NCI-H2196 (cell line): ENCODE data around the gene ATP1A3.
"Not testable (repeated sequence)": the region's sequence is repeated elsewhere in the genome, so short reads cannot be mapped to it uniquely, and the experiment has no call there.

ENCODE experiments used
- DNase-seq: peaks from one replicate; lab custom pipeline; 2025; ENCODE audit not compliant: unreplicated experiment; lab: John Stamatoyannopoulos, UW

Gene ATP1A3

GRCh38 chr19:41993612-41994483 is at the start of gene ATP1A3:
Gene ATP1A3, minus strand, starts transcription at chr19:41994230. Its CDS starts 154 bp downstream, at chr19:41994076.
- DNase-seq, result peak; percentile 84

GRCh38 chr19:42042455-42043170 is 48.6 kb upstream of the ATP1A3 start:
- DNase-seq, result no peak

GRCh38 chr19:42040491-42040890 is 46.5 kb upstream of the ATP1A3 start:
- not testable (repeated sequence) for DNase-seq

GRCh38 chr19:42040031-42040430 is 46.0 kb upstream of the ATP1A3 start:
- no peak for DNase-seq

GRCh38 chr19:42038666-42039065 is 44.6 kb upstream of the ATP1A3 start:
- DNase-seq, result no peak

- DNase-seq, result no peak
These were observed 43.6 kb upstream of the ATP1A3 start for GRCh38 chr19:42037649-42038048.

- peak; percentile 69 for DNase-seq
These were observed 40.8 kb upstream of the ATP1A3 start for GRCh38 chr19:42034640-42035391.

GRCh38 chr19:42033413-42033812 is 39.4 kb upstream of the ATP1A3 start:
- DNase-seq, result no peak

- DNase-seq, result peak; percentile 76
These were observed 38.4 kb upstream of the ATP1A3 start for GRCh38 chr19:42032431-42032830.

- DNase-seq, result no peak
These were observed 36.8 kb upstream of the ATP1A3 start for GRCh38 chr19:42030645-42031440.

GRCh38 chr19:42028304-42029216 is 34.5 kb upstream of the ATP1A3 start:
- no peak for DNase-seq

GRCh38 chr19:42024622-42025111 is 30.6 kb upstream of the ATP1A3 start:
- DNase-seq, result no peak

- no peak for DNase-seq
These were observed 29.9 kb upstream of the ATP1A3 start for GRCh38 chr19:42023943-42024260.

GRCh38 chr19:42023121-42023942 is 29.3 kb upstream of the ATP1A3 start:
- DNase-seq, result peak; percentile 6

GRCh38 chr19:42022616-42023015 is 28.6 kb upstream of the ATP1A3 start:
- no peak for DNase-seq

GRCh38 chr19:42021185-42021584 is 27.2 kb upstream of the ATP1A3 start:
- DNase-seq, result no peak

- DNase-seq, result no peak
These were observed 24.6 kb upstream of the ATP1A3 start for GRCh38 chr19:42018503-42019193.

- no peak for DNase-seq
These were observed 23.0 kb upstream of the ATP1A3 start for GRCh38 chr19:42017040-42017439.
